GM19043 (cell line): Measurements from ENCODE around the gene ZFR2.
"Not testable (repeated sequence)": the region's sequence is repeated elsewhere in the genome, so short reads cannot be mapped to it uniquely, and the experiment has no call there.

ENCODE experiments used
- ATAC-seq: cut with Tn5 transposase; IDR thresholded peaks from one replicate; pipeline ENCODE4 v1.9.1; 2021; ENCODE audit warnings: low read depth; ENCODE audit not compliant: unreplicated experiment

Gene ZFR2

DNA sequence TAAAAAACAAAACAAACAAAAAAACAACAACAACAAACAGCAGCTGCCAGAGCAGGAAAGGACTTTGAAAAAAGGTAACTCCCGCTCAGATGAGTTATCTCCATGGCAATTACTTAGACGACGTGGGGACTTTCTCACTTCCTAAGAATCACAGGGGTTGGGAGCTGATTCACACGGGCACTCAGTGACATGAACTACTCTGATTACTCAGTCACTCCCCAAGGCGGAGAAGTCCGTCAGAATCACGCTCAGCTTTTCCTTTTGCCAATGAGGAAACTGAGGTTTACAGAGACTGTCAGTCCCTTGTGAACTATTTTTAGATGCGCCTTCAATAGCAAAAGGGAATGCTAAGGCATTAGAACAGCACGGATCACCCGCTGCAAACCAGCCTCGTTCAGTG is 50.4 kb downstream of the ZFR2 start:
- ATAC-seq = no peak

- no peak for ATAC-seq
Observed at GRCh38 chr19:3817761-3818160, 51.1 kb downstream of the ZFR2 start.

DNA sequence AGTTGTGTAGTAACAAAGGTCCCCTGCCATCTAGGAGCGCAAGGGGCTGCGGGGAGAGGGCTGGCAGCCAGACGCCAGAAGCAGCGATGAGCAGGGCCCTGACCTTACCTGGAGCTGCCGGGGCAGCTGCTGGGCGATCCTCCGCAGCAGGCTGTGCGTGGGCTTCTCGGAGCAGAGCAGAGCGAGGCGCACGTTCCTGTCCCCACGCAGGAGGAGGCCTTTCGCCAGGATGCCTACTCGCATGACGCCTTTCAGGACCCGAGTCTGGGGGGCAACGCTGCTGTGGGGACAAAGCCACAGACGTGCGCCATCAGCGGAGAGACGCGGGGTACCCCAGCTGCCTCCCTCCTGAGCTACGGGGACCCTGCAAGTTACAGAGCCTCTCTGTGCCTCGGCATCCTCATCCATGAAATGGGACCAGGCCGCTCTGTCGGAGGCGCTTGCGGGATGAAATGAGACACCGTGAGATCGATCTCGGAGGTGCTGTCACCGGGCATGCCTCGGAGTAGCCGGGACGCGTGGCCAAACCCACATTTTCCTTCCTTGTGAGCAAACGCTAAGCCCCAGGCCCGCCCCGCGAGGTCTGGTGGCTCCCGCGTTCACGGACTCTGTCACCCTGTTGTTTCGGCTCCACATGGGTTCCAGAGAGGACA is 52.1 kb downstream of the ZFR2 start:
- ATAC-seq = no peak

DNA sequence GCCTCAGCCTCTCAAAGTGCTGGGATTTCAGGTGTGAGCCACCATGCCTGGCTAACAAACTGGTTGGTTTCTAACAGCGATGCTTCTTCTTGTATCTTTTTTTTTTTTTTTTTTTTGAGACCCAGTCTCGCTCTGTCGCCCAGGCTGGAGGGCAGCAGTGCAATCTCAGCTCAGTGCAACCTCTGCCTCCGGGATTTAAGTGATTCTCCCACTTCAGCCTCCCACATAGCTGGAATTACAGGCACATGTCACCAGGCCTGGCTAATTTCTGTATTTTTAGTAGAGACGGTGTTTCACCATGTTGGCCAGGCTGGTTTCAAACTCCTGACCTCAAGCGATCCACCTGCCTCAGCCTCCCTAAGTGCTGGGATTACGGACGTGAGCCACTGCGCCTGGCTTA is 52.7 kb downstream of the ZFR2 start:
- not testable (repeated sequence) for ATAC-seq

DNA sequence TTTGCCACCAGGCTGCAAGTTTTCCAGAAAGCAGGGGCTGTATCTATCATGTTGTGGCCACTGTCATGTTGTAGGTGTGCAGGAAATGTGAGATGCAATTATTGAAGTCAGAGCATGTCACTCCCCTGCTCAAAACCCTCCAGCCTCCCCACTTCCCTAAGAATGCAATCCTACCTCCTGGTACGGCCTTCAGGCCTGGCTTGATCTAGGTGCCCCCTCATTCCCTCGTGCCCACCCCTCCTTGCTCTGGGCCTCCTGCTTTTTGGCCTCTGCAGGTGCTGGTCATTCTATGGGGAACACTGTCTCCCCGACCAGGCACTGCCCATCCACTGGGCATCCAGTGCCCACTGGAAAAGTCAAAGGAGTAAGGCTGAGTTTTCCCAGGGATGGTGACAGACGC is 54.2 kb downstream of the ZFR2 start:
- ATAC-seq = no peak

DNA sequence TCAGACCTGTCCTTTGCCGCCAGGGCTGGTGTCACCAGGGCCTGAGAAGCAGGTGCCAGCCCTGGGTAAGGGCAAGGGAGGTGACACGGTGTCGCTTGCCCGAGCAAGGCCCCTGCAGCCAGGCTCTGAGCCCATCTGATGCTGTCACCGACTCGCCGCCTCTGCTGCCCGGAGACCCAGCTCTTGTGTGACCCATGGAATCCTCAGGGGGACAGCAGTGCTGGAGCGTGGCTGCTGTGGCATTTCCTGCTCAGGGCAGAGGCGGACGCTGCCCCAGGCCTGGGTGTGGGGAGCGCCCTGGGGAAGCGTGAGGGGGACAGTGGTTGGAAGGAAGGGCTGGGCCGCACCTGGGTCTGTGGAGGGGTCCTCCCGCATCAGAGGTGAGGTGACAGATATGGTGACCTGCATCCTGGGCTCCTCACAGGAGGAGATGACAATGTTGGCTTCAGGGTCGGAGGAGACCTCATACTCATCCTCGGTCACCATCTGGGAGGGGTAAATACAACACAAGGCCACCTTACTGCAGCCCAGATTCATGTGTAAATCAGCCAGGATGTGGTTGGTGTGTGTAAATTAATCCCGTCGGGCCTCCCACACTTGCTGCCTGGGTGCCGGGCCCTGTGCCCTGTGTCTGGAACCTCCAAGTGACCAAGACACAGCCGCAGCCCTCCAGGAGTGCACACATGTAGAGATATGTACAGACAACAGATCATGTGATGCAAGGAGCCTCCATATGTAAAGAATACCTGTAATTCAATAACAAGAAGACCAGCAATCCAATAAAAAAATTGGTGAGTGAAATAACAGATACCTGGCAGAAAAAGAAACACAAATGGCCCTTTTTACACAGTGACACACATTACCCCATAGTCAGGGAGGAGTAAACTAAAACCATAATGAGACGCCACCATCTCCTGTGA is 55.1 kb downstream of the ZFR2 start:
- ATAC-seq = no peak

GRCh38 chr19:3810708-3811355 is 58.0 kb downstream of the ZFR2 start:
- no peak for ATAC-seq

DNA sequence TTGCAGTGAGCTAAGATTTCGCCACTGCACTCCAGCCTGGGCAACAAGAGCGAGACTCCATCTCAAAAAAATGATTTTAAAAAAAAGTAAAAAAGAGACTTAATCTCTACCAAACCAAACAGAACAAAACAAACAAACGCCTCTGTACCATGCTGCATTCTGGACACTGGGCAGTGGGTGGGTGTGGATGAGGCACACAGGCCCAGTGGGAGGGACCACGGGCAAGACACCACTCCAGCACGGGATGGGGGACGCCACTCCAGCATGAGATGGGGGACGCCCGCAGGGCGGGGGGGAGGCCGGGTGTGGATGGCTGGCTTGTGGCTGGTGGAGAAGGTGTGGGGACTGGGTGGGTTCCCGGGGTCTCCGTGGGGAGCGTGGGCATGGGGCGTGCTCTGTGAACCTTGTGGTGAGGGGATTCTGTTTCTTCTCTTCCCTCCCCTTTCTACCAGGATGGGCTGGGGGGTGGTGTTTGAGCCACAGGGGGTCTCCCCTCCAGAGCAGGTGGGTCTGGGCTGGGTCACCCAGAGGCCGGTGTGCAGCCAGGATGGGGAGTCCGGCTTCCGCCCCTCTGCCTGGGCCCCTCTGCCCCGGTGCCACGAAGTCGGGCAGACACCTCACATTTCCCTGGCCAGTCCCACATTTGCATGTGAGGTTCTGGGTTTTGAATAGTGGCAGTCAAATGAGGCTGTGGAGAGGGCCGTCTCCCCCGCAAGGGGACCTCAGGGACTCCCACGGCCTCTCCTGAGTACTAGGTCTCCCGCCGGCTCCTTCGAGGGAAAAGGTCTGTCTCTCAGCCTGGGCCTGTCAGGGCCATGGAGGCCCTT is 58.7 kb downstream of the ZFR2 start:
- no peak for ATAC-seq

DNA sequence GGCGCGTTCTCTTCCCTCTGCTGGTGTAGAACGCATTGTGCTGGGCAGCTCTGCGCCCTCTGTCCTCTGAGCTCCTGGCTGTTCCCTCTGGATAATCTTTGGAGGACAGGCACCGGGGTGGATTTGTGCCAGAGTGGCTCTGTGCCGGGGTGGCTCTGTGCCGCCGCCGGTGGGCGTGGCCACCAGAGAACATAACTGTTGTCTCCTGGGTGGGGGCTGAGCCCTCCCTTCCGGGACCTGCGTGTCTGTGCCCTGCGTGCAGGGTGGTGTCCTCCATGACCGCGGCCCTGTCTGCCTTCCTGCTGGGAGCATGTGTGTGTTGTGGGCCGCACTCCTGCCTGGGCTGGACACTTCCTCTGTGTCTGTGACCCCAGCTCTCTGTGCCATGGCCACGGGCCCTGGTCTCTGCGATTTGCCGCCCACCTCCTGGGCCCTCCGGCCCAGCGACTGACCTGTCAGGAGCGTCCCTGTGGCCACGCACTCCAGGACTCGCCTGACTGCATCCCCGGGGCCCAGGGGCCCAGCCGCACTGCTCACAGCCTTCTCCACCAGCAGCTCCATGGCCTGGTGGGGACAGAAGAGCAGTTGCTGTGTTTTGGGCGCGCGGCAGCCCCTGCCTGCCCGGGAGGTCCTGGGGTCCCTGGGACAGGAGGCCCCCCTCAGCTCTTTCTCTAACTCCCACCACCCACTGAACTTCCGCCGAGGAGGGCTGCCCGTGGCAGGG is 60.3 kb downstream of the ZFR2 start:
- no peak for ATAC-seq

DNA sequence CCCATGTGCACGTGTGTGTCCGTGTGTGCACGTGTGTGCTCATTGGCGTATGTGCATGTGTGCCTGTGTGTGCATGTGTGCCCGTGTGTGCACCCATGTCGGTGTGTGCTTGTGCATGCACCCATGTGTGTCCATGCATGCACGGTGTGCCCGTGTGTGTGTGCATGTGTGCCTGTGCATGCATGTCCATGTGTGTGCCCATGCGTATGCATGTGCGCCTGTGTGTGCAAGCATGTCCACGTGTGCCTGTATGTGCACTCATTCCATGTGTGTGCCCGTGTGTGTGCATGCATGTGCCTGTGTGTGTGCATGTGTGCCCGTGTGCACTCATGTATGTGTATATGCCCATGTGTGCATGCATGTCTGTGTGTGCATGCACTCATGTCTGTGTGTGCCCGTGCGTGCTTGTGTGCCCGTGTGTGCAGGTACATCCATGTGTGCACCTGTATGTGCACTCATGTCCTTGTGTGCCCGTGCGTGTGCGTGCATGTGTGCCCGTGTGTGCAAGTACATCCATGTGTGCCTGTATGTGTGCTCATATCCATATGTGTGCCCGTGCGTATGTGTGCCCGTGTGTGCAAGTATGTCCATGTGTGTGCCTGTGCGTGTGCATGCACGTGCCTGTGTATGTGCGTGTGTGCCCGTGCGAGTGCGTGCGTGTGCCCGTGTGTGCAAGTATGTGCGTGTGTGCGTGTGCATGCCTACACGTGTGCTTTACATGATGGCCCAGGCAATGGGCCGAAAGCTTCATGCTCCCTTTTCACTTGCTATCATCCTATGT is 61.1 kb downstream of the ZFR2 start:
- ATAC-seq = no peak

DNA sequence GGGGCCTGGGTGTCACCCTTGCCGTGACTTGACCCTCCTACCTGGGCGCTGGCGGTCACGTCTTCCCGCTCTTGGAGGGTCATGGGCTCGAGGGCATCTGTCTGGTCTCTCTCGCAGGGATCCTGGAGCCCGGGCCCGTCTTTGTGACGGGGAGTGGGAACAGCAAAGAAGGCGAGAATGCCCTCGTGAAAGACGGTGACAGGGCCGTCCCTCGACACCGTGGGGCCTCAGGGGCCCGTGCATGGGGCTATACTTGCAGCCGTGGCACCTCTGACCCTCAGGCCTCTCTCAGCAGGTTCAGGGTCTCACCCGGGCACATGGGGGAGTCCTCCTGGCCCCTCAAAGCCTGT is 61.7 kb downstream of the ZFR2 start:
- ATAC-seq = no peak

GRCh38 chr19:3805859-3806258 is 63.0 kb downstream of the ZFR2 start:
- no peak for ATAC-seq

DNA sequence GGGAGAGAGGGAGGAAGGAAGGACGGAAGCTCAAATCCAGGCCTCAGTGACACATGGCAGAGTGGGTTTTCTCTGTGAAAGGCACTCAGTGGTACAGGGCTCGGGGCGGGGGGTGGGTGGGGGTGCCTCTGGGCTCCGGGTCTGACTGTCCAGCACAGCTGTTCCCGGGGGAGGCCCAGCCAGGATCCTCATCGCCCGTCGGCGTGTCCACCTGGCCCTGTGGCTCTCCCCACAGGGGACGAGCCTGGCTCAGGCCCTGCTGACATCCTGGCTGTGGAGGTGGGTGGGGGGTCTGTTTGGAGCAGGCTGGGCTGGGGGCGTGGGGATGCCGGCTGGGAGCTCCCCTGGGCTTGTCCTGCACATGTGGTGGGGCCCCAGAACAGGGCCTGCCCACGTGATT is 64.4 kb downstream of the ZFR2 start:
- ATAC-seq = no peak

- no peak for ATAC-seq
Observed at GRCh38 chr19:3803986-3804385, 64.9 kb downstream of the ZFR2 start.

DNA sequence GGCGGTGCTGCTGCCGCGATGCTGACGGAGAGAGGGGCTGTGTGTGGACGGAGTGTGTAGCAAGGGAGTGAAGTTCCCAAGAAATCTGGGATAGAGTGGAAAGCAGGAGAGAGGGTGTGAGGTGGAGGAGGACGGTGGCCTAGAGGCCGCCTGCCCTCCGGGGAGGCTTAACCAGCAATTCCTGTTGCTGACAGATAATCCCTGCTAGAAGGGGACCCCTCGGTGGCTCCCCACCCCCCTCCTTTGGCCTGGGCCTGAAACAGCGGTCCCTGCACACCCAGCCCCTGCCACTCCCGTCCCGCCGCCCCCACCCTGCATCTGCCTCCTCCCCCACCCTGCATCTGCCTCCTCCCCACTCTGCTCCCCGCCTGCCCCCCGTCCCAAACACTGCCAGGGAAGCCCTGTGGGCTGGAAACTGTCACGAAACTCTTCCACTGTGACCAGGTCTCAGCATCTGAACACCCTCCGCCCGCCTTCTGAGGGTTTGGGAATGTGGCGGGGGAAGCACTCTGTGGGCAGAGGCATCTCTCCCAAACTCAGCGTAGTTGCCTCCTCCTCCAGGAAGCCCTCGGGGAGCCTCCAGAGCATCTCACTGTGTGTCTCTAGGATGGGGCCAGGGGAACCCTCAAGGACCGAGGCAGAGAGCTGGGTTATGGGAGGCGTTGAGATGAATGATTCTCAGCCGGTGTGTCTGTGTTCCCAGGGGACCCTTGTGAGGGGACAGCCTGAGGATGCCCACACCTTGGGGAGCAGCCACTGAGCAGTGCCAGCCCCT is 65.5 kb downstream of the ZFR2 start:
- ATAC-seq = no peak

DNA sequence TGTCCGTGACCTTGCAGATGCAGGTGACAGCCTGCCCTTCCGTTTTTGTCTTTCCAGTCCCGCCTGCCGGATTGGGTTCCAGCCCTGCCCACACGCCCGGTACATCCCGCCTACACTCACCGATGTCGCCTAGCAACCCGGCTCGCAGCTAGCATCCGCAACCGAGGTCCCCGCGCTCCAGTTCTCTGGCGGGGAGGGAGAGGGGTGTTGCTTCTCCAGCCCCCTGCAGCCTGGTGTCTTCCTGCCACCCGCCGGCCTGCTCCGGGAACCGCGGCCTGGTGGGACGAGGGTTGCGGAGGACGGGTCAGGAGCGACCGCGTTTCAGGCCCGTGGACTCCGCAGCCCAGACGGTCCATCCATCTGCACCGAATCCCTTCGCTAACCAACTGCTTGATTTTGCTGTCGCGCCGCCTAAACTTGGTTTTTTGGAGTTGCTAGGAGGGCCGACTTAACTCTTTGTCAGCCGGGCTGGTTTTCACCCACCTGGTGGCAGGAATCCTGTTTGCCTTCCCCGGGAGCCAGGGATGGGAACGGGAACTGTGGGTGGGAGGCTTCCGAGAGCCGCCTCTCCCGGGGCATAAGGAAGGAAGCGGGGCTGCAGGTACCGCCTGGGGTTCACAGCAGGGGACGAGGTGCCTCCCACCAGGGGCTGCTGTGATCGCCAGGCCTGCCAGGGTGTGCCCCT is 67.3 kb downstream of the ZFR2 start:
- ATAC-seq = no peak

- ATAC-seq = no peak
Observed at GRCh38 chr19:3800996-3801395, 67.8 kb downstream of the ZFR2 start.

GRCh38 chr19:3798137-3798536 is 70.7 kb downstream of the ZFR2 start:
- no peak for ATAC-seq
